Heart left ventricle (tissue), 13 donors: Measurements from ENCODE around the gene ZNF277.

Experiments
- CTCF ChIP-seq, 12 donors: fragments of 200-600 bp; sonication (generic) in 4 of 12; IDR thresholded peaks; one replicate each; pipeline versions ENCODE4 v1.5.0 to v1.8.0; 2018 to 2022; ENCODE audit warnings: antibody characterized with exemption in 12 of 12, mild to moderate bottlenecking in 5 of 12
- POLR2A ChIP-seq, 2 donors: fragments of 450-650 bp; IDR thresholded peaks; one replicate each; pipeline ENCODE4 v1.6.1; 2017; ENCODE audit warnings: antibody characterized with exemption in 2 of 2, mild to moderate bottlenecking in 2 of 2, moderate library complexity in 2 of 2
- donor health status: ischemic (EF 13 %, LVEDD 7.1; RV severe dilation, severe dysfunction).
- donor health status: DM: no; HTN: yes; CAD: no.
- donor health status: DM: no; HTN: no; CAD: no.
- donor health status: ischemic (EF 25% LVEDD 6.9; RV normal size, moderate dysfunction).
- donor health status: ischemic (EF 25% LVEDD 5.7; RV mildly dilated, moderate dysfunction).
- donor health status: ischemic (EF 35%, LVEDD 5.7; RV mildly dilated, moderate dysfunction).
- donor health status: nonischemic (EF 11% LVEDD 7.7; RV severe dilation, severe dysfunction).
- donor health status: DM: yes; HTN: yes; CAD: no.
- donor health status: PGD.
- donor health status: ischemic (EF 29% LVEDD 5.4; RV normal size, mild dysfunction).
- donor health status: nonischemic (EF 23%, LVEDD 6.1; RV moderate dilation, normal function).

GRCh38 chr7:112173568-112173905 is 33.0 kb upstream of the ZNF277 start:
- no peak for TF ChIP-seq CTCF (IDR thresholded peaks at IDR 0.05)
- TF ChIP-seq POLR2A (IDR thresholded peaks at IDR 0.05): no peak
